GM18858 (cell line): Measurements from ENCODE around the gene RNF181.
A peak's percentile ranks its signal among the peaks of the same experiment; 100 is the strongest.
"Not testable (repeated sequence)": the region's sequence is repeated elsewhere in the genome, so short reads cannot be mapped to it uniquely, and the experiment has no call there.

ENCODE experiments used
- ATAC-seq: cut with Tn5 transposase; IDR thresholded peaks from one replicate; pipeline ENCODE4 v1.9.1; 2021; ENCODE audit not compliant: unreplicated experiment

The RNF181 gene

DNA sequence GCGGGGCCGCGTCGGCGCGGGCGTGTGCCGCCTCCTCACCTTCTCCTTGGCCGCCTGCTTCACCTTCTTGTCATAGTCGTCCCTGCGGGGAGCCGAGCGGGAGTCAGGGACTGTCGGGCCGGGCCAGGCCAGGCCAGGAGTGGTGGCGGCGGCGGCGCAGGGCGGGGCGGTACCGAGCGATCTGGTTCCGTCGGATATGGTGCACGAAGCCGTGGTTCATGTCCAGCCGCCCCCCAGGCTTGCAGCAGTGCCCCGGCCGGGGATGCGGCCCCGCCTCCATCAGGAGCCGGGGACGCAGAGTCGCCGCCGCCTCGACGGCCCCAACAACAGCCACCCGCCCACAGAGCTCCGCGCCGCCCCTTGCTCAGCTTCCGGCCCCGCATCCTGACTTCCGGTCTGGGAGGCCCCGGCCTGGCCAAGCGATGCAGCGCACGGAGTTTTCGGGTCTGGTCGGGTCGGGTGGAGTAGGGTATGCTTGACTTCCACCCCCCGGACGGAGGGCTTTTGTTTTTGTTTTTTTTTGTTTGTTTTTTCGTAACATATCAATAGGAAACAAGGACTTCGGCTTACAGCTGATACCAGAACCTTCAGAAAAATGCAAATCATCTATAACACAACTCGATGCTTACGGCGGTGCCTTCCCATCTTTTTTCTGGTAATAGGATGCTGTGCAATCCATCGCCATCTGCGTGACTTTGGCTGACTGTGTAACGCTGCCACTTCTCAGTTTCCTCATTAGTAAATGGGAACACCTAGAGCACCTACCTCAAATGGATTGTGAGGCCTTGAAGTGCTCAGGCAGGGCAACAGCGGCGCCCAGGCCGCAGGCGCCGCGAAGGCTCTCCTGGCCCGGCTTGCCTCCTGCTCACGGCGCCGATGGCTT, 16.4 kb downstream of the RNF181 start, which contains the start of gene C2orf68:
TSS of gene C2orf68 (minus strand) at position 362 of the 883 bp plus-strand sequence. CDS start at position 280, 82 bp downstream.
- ATAC-seq = peak; percentile 74

DNA sequence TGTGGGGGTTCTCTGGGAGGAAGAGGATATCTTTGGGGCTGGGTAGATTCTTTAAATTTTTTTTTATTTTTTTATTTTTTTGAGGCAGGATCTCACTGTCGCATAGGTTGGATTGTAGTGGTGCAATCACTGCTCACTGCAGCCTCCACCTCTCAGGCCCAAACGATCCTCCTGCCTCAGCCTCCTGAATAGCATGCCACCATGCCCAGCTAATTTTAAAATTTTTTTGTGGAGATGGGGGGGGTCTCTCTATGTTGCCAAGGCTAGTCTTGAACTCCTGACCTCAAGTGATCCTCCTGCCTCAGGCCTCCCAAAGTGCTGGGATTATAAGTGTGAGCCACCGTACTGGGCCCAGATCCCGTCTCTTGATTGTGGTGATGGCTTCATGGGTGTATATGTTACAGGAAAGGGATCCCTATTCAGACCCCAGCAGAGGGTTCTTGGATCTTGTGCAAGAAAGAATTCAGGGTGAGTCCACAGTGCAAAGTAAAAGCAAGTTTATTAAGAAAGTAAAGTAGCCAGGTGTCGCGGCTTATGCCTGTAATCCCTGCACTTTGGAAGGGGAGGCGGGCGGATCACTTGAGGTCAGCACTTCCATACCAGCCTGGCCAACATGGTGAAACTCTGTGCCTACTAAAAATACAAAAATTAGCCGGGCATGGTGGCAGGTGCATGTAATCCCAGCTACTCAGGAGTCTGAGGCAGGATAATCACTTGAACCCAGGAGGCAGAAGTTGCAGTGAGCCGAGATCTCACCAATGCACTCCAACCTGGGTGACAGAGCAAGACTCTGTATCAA, 18.4 kb downstream of the RNF181 start:
- ATAC-seq = no peak

DNA sequence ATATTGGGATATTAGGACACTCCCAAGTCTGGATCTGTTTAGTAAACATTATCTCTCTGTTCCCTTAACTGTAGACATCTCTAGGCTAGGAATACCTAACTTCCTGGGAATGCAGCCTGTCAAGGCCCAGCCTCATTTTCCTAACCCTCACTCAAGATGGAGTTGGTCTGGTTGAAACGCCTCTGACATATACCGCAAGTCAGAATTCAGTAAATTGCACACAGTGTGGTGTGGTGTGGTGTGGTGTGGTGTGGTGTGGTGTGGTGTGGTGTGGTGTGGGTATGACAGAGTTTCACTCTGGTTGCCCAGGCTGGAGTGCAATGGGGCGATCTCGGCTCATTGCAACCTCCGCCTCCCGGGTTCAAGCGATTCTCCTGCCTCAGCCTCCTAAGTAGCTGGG, 19.2 kb downstream of the RNF181 start:
- not testable (repeated sequence) for ATAC-seq

- ATAC-seq = no peak
Measured at GRCh38 chr2:85615413-85615728, 19.8 kb downstream of the RNF181 start.

DNA sequence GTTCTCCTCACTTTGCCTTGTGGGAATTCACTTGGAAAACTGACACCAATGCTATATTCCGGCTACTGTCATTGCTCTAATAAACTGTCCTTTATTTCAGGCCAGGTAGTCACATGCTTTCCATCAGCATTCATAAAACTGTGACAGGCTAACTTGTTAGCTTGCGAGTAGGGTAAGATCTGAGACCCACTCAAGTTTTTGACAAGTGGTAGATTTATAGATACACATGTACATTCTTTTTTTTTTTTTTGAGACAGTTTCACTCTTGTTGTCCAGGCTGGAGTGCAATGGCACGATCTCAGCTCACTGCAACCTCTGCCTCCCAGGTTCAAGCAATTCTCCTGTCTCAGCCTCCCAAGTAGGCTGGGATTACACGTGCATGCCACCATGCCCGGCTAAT, 22.2 kb downstream of the RNF181 start:
- not testable (repeated sequence) for ATAC-seq

GRCh38 chr2:85619617-85620016, 24.1 kb downstream of the RNF181 start:
- ATAC-seq = no peak

DNA sequence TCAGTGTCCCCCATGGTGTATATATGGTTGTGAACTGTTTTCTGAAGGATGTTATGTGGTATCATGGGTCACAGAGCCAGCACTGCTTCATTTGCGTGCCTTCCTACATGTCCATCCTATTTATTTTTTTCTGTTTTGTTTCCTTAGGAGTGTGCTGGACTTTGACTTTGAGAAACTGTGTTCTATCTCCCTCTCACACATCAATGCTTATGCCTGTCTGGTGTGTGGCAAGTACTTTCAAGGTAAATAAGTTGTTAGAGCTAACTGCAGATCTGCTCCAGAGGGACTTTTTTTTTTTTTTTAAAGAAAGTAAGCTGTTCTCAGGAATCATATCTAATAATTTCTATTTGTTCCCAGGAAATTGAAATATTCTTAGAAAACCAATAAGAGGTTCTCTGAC, 25.8 kb downstream of the RNF181 start:
- ATAC-seq = no peak

DNA sequence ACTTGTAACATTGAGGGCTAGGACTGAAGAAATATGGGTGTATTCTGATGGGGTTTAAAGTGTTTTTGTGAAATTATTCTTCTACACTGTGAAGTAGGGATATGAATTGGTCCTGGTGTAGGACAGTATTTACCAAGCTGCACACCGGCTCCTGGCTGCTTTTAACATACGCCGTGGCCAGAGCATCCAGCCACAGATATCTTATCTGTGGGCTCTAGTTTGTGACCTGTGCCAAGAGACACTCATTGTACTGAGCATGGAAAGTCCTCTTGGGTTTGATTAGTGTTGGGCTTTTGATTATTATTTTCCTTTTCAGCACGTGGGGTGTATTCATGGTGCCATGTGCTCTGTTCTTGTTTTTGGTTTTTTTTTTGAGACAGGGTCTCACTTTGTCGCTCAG, 28.4 kb downstream of the RNF181 start:
- ATAC-seq = no peak

DNA sequence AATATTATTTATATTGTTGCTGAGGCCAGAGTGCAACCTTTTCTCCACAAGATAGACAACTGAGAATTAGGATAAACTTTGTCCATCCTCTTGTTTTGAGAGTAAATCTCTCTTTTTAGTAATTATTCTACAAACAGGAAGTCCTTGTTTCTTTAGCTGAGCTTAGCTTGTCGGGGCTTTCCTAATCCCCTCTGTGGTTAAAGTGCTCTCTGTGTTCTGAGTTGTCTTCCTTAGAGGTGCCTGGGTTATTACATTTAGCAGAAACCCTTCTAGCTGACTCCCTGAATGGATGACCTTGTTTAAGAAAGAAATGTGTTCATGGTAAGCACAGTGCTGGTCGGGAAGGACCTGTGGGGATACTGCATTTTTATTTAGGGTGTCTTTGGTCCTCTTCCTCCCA, 33.1 kb downstream of the RNF181 start:
- no peak for ATAC-seq

DNA sequence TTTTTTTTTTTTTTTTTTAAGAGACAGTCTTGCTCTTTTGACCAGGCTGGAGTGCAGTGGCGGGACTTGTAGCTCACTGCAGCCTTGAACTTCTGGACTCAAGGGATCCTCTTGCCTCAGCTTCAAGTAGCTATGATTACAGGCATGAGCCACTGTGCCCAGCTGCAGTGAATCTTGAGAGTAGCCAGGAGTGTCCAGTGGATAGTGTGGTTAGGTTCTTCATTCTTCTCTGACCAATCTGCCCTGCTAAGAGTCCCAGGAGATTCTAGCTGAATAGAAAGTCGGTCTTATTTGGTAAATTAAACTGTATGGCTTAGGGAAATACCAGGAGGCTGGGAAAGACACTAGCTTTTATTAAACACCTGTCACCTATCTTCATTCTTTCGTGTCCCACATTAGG, 35.8 kb downstream of the RNF181 start:
- no peak for ATAC-seq

DNA sequence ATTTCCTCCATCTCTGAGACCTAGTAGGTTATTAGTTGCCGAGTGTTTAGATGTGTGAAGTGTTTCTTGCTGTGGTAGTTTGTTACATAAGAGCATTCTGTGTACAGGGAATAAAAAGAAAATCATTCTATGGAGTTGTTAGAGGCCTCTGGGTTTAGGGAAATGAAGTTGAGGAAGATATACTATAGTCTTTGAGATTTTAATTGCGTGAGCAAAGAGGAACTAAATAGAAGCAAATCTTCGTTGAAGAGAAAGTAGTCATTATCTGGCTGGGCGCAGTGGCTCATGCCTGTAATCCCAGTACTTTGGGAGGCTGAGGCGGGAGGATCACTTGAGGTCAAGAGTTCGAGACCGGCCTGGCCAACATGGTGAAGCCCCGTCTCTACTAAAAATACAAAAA, 39.5 kb downstream of the RNF181 start:
- ATAC-seq = no peak

GRCh38 chr2:85635636-85636035, 40.1 kb downstream of the RNF181 start:
- ATAC-seq = no peak

- peak; percentile 68 for ATAC-seq
Measured at GRCh38 chr2:85642725-85643124, 47.2 kb downstream of the RNF181 start.

DNA sequence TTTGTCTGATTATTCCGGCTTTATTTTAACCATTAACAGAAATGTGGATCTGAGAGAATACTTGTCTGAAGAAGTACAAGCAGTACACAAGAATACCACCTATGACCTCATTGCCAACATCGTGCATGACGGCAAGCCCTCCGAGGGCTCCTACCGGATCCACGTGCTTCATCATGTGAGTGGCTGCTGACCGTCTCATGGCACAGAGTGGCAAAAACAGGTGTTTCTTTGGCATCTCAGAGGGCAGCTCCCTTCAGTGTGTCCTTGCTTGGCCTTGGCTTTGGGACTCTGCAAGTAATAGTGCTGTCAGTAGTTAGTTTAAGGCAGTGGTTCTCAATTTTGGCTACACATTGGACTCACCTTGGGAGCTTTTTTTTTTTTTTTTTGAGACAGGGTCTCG, 49.4 kb downstream of the RNF181 start:
- no peak for ATAC-seq

DNA sequence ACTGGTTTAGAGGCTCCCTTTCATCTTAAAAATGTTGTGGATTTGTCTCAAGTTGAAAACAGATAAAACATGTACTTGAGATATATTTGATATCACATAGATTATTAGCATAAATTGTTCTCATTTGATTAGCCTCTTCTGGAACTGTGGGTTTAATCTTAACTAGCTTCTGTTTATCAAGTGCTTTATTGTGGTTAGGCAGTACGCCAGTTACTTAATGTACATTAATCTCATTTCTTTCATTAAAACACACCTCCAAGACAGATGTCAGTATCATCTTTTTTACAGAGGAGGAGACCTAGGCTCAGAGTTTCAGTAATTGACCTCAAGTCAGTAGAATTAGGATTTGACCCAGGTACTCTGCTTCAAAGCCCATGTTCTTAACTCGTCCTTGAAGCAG, 50.6 kb downstream of the RNF181 start:
- no peak for ATAC-seq
